Measurements from ENCODE around the gene VWF. TPM values are rescaled to one million over a fixed set of nuclear protein-coding genes. Genes with fewer than 3 reads are reported as not detected.

Gene VWF
- total and polyA plus RNA-seq, 2 of the 4 experiments (the other 2 are of a cell fraction): under 0.01 to 0.09 TPM

GRCh38 chr12:5904441-5904840, 220.0 kb downstream of the VWF start:
- ChIA-PET CTCF (no interaction called here), POLR2A (ENCODE audit: unreplicated experiment) (no interaction called here)
- Histone ChIP-seq H3K36me3 (ENCODE audit: control insufficient read depth, insufficient read depth, low read length) (no peaks in the 10 kb centered on the region), H2AK5ac (ENCODE audit: low read depth, low read length) (no peak overlapping the region), H3K18ac (ENCODE audit: low read depth, low read length) (no peak overlapping the region), H2BK15ac (ENCODE audit: low read depth, low read length) (no peak overlapping the region), H3K9me3 (ENCODE audit: control insufficient read depth, insufficient read depth, low read length) (no peaks in the 10 kb centered on the region), H2AK9ac (replicated peaks; ENCODE audit: low read depth, low read length, poor library complexity) (no peak overlapping the region), H4K8ac (ENCODE audit: low read depth in 2 of 2, low read length in 2 of 2) (no peak overlapping the region), H3K4me2 (ENCODE audit: low read depth, low read length) (no peak overlapping the region), H3K79me1 (ENCODE audit: low read depth in 1 of 2, low read length in 2 of 2) (no peaks in the 10 kb centered on the region), H4K91ac (ENCODE audit: insufficient read depth, low read depth, low read length) (no peak overlapping the region), H3K56ac (ENCODE audit: extremely low read depth, insufficient read depth, low read length) (no peak overlapping the region), H3K9ac (ENCODE audit: low read depth, low read length) (no peak overlapping the region), H2BK120ac (ENCODE audit: low read depth, low read length) (no peak overlapping the region), H2BK20ac (ENCODE audit: low read depth, low read length) (no peak overlapping the region), H3K14ac (replicated peaks; ENCODE audit: low read depth, low read length) (no peak overlapping the region), H3K4me1 (ENCODE audit: control insufficient read depth, insufficient read depth, low read length) (no peaks in the 10 kb centered on the region), H3K4me3 (ENCODE audit: insufficient read depth, low read depth, low read length) (no peak overlapping the region), H2BK5ac (ENCODE audit: low read depth, low read length, poor library complexity, severe bottlenecking) (no peak overlapping the region), H4K20me1 (ENCODE audit: insufficient read depth, low read length) (no peaks in the 10 kb centered on the region), H2AFZ (replicated peaks; ENCODE audit: low read length, poor library complexity) (no peak overlapping the region), H3K27me3 (ENCODE audit: control insufficient read depth, insufficient read depth, low read length) (peaks cover 17% of the 10 kb centered on the region), H3K23ac (ENCODE audit: low read depth, low read length) (no peak overlapping the region), H3K4ac (ENCODE audit: low read depth, low read length) (no peak overlapping the region), H4K5ac (ENCODE audit: low read depth, low read length) (no peak overlapping the region), H3K27ac (ENCODE audit: insufficient read depth, low read length) (no peak overlapping the region), H3K9me1 (ENCODE audit: insufficient read depth, low read length) (no peaks in the 10 kb centered on the region)
- dilution Hi-C loops (cut with HindIII; ENCODE audit: low sequenced_read_pairs, unreplicated experiment): no loop called here
- 59% methylated on average over 10 of the region's 11 CpGs; no CpG with 5 or more reads in 1 of the 2 experiments for WGBS, 2 experiments (ENCODE audit: extremely low coverage in 2 of 2, insufficient read length in 1 of 2)
- intact Hi-C loops (cut with micrococcal nuclease): no loop called here
- no TSS peak for BruUV-seq (replicated peaks)
- no peak for TF ChIP-seq RCOR1 (IDR thresholded peaks at IDR 0.05; ENCODE audit: insufficient replicate concordance, low read length)
- TF ChIP-seq BHLHE40 (IDR thresholded peaks at IDR 0.05; ENCODE audit: low read depth, low read length): no peak
- no peak for TF ChIP-seq CTCF (conservative IDR thresholded peaks at IDR 0.05; ENCODE audit: low read depth, low read length)
- TF ChIP-seq RFX5 (IDR thresholded peaks at IDR 0.05; ENCODE audit: low read depth, low read length): no peak
- no peak for TF ChIP-seq ELK1 (IDR thresholded peaks at IDR 0.05; ENCODE audit: borderline replicate concordance, low read depth, low read length)
- no peak for TF ChIP-seq USF2 (IDR thresholded peaks at IDR 0.05; ENCODE audit: low read depth, low read length)
- no peak for TF ChIP-seq FOS (IDR thresholded peaks at IDR 0.05; ENCODE audit: low read depth, low read length)
- no peak for TF ChIP-seq CEBPB (IDR thresholded peaks at IDR 0.05; ENCODE audit: low read depth, low read length)
- no peak for TF ChIP-seq MXI1 (IDR thresholded peaks at IDR 0.05; ENCODE audit: borderline replicate concordance, low read depth, low read length)
- no peak for TF ChIP-seq SMC3 (IDR thresholded peaks at IDR 0.05; ENCODE audit: low read depth, low read length)
- TF ChIP-seq CHD1 (IDR thresholded peaks at IDR 0.05; ENCODE audit: low read depth, low read length): no peak
- no peak for TF ChIP-seq POLR2A (IDR thresholded peaks at IDR 0.05; ENCODE audit: low read depth, low read length)
- TF ChIP-seq RAD21 (IDR thresholded peaks at IDR 0.05; ENCODE audit: low read length): no peak
- no peak for TF ChIP-seq MAZ (IDR thresholded peaks at IDR 0.05; ENCODE audit: borderline replicate concordance, low read depth, low read length)
- TF ChIP-seq MAFK (IDR thresholded peaks at IDR 0.05; ENCODE audit: low read depth, low read length): no peak
- no peak for TF ChIP-seq NFE2L2 (IDR thresholded peaks at IDR 0.05; ENCODE audit: low read depth, low read length)
- ATAC-seq (ENCODE audit: low read depth): no peak
- in situ Hi-C loops (cut with MboI; ENCODE audit: low sequenced_read_pairs): no loop called here
- no peak for DNase-seq

Measured in IMR-90 (cell line).